GM12892 (cell line): Measurements from ENCODE around the gene ARHGAP10.

ENCODE experiments used
- POLR2A ChIP-seq: IDR thresholded peaks from 2 replicates; pipeline ENCODE4 v1.6.1; 2011; ENCODE audit warnings: low read depth, low read length, control low read depth
- POLR2AphosphoS5 ChIP-seq: IDR thresholded peaks from 2 replicates; pipeline ENCODE4 v1.6.1; 2011; ENCODE audit warnings: low read depth, low read length, control low read depth
- TAF1 ChIP-seq: IDR thresholded peaks from 2 replicates; pipeline ENCODE4 v1.6.1; 2011; ENCODE audit warnings: low read depth, mild to moderate bottlenecking, control low read depth, low read length, borderline replicate concordance

DNA sequence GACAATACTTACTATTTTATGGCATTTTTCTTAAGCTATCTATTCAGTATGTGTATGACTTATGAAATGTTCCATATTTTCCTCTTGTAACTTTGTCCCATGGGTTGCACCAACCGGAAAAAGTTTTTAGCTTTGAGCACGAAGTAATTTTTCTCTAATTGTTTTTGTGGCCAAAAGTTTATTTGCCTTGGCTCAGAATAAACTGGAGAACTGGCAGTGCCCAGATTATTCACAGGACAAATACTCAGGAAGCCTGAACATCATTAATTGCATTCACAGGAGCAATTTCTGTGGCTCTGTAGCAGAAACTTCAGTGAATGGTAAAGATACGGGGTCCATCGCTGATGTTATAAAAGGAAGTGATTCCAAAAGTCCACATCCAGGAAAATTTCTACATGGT, 184.5 kb downstream of the ARHGAP10 start:
- TF ChIP-seq POLR2A (no peak), POLR2AphosphoS5 (no peak), TAF1 (no peak)
